NCI-H2029 treated with DMSO at 0.1 percent for 48 hours (cell line): ENCODE measurements around the gene C3orf20.

Experiments
- DNase-seq: peaks from one replicate; lab custom pipeline; 2025; lab: John Stamatoyannopoulos, UW

C3orf20 gene

DNA sequence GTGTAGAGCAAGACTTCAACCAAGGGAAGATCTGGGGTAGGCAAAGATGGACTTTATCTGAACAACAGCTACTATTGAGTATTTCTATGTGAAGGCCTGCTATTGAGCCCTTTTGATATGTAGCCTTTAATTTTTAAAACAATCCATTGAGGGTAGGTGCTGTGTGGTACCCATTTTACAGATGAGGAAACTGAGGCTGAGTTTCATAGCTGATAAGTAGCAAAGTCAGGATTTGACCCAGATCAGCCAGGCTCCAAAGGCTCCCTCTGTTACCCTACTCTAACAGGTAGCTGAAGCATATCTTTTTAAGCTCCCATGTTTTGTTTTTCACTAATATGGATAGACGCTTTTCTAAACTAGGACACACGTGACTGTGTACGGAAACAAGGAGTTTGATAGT, 141.4 kb downstream of the C3orf20 start:
- no peak for DNase-seq

DNA sequence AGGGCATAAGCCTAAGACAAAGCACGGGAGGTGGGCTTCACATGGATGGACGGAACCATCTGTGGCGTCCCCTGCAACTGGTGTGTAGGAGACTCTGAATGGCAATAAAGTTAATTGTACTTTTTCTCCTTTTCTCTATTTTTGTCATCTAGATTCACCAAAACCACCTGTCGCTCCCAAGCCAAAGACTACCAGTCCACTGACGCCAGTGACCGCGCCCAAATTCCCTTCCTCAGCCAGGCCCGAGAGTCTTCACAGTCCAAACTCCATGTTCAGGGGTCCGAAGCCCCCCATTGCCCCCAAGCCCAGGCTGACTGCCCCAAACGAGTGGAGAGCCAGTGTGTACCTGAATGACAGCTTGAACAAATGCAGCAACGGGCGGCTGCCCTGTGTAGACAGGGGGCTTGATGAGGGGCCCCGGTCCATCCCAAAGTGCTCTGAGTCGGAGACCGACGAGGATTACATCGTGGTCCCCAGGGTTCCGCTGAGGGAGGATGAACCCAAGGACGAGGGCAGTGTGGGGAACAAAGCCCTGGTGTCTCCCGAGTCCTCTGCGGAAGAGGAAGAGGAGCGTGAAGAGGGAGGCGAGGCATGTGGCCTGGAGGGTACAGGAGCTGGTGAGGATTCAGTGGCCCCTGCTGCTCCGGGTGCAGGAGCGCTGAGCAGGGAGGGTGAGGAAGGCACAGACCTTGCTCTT, 144.0 kb downstream of the C3orf20 start, which contains the start of gene FGD5:
TSS of gene FGD5 (plus strand) at position 159 of the 697 bp plus-strand sequence. CDS start at position 269, 110 bp downstream.
- DNase-seq: no peak

DNA sequence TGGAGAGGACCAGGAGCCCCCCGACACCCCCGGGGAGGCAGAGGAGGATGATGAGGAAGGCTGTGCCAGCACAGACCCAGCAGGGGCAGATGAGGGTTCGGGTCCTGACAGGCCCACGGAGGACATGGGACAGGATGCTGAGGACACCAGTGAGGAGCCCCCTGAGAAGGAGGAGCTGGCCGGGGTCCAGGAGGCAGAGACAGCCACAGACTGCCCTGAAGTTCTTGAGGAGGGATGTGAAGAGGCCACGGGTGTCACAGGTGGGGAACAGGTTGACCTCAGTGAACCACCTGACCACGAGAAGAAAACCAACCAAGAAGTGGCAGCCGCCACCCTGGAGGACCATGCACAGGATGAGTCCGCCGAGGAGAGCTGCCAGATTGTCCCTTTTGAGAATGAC, 144.7 kb downstream of the C3orf20 start:
- no peak for DNase-seq

DNA sequence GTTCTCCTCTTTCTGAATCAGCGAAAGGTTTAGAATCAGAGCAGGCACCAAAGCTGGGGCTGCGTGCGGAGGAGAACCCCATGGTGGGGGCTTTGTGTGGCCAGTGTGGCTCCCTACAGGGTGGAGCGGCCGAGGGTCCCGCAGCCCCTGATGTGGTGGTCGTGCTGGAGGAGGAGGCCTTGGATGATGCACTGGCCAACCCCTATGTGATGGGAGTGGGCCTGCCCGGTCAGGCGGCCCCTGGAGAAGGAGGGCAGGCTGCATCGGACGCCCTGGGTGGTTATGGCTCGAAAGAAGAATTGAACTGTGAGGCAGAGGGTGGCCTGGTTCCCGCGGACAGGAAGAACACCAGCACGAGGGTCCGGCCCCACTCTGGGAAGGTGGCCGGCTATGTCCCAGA, 145.2 kb downstream of the C3orf20 start:
- no peak for DNase-seq

DNA sequence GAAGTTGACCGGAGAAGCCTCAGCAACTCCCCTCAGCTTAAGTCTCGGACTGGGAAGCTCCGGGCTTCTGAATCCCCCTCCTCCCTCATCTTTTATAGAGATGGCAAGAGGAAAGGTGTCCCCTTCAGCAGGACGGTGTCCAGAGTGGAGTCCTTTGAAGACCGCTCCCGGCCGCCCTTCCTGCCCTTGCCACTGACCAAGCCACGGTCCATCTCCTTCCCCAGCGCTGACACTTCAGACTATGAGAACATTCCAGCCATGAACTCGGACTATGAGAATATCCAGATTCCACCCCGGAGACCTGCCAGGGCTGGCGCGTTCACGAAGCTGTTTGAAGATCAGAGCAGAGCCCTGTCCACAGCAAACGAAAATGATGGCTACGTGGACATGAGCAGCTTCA, 146.2 kb downstream of the C3orf20 start:
- no peak for DNase-seq

DNA sequence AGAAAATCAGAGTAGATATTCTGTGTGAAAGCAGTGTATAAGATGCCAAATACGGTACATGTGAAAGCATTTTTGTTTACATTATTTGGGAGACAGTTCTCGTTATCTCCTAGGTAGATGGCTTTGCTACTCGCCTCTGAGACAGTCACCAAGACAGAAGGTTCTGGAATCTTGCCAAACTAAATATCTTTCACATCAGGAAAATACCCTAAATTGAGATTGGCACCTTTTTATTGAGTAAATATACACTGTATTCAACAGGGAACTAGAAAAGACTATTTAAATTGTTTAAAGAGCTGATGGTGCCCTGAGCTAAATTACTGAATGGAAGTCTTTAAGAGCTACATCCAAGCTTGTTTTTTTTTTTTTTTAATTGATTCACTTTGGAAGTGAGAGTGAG, 147.2 kb downstream of the C3orf20 start:
- no peak for DNase-seq
